CD14-positive monocyte (primary cell): ENCODE results near the gene KLF15. TPM values are rescaled to one million over a fixed set of nuclear protein-coding genes. Genes with fewer than 3 reads are reported as not detected.

ENCODE experiments used
- DNase-seq, 3 donors: peaks; one replicate each; pipeline ENCODE4 v3.0.0-alpha.2; 2011 to 2022
- H2AFZ ChIP-seq: 2 replicates; pipeline ENCODE4 v1.6.0; 2012; ENCODE audit warnings: mild to moderate bottlenecking, low read depth, low read length, inconsistent platforms; ENCODE audit not compliant: insufficient read depth, poor library complexity, severe bottlenecking
- H3K27ac ChIP-seq, 2 donors: 1 replicate in 1 of 2; 2 replicates in 1 of 2; pipeline ENCODE4 v1.5.1; 2012 to 2013; ENCODE audit warnings: low read length in 2 of 2, control low read depth in 1 of 2, inconsistent platforms in 1 of 2, low read depth in 1 of 2, mild to moderate bottlenecking in 1 of 2
- H3K27me3 ChIP-seq, 2 donors: one replicate each; pipeline versions ENCODE4 v1.6.0 to v1.6.1; 2011 to 2013; ENCODE audit warnings: low read length in 2 of 2; ENCODE audit not compliant: control insufficient read depth in 2 of 2, insufficient read depth in 2 of 2
- H3K36me3 ChIP-seq, 2 donors: replicated peaks in 1 of 2; 1 replicate in 1 of 2; 2 replicates in 1 of 2; pipeline versions ENCODE4 v1.5.1 to v1.6.1; 2012 to 2013; ENCODE audit warnings: low read length in 2 of 2, control low read depth in 1 of 2, inconsistent platforms in 1 of 2, mild to moderate bottlenecking in 1 of 2; ENCODE audit not compliant: insufficient read depth in 2 of 2, control insufficient read depth in 1 of 2
- H3K4me1 ChIP-seq, 2 donors: 1 replicate in 1 of 2; 2 replicates in 1 of 2; pipeline versions ENCODE4 v1.5.1 to v1.6.1; 2012 to 2013; ENCODE audit warnings: low read length in 2 of 2, control low read depth in 1 of 2, inconsistent platforms in 1 of 2, mild to moderate bottlenecking in 1 of 2, moderate library complexity in 1 of 2; ENCODE audit not compliant: insufficient read depth in 2 of 2, control insufficient read depth in 1 of 2
- H3K4me2 ChIP-seq: replicated peaks from 2 replicates; pipeline ENCODE3; 2012; ENCODE audit warnings: low read length, moderate library complexity, mild to moderate bottlenecking; ENCODE audit not compliant: poor library complexity, severe bottlenecking; ENCODE audit errors: extremely low read depth
- H3K4me3 ChIP-seq, 3 experiments: fragments of 200-600 bp in 1 of 3; sonication (generic) in 1 of 3; replicated peaks in 1 of 3; 1 replicate in 2 of 3; 2 replicates in 1 of 3; pipeline ENCODE4 v1.5.1; 2011 to 2013; ENCODE audit warnings: low read length in 3 of 3, mild to moderate bottlenecking in 3 of 3, control low read depth in 2 of 3, low read depth in 2 of 3, inconsistent platforms in 1 of 3, moderate library complexity in 1 of 3
- H3K79me2 ChIP-seq: 2 replicates; pipeline ENCODE4 v1.6.0; 2012; ENCODE audit warnings: mild to moderate bottlenecking, control low read depth, inconsistent platforms, low read length, moderate library complexity; ENCODE audit not compliant: insufficient read depth
- H3K9ac ChIP-seq: 2 replicates; pipeline ENCODE4 v1.6.0; 2017; ENCODE audit warnings: low read length, mild to moderate bottlenecking; ENCODE audit not compliant: insufficient read depth, poor library complexity, severe bottlenecking
- H3K9me3 ChIP-seq, 2 donors: replicated peaks in 1 of 2; 1 replicate in 1 of 2; 2 replicates in 1 of 2; pipeline versions ENCODE4 v1.5.1 to v1.6.1; 2012 to 2013; ENCODE audit warnings: low read length in 2 of 2, control low read depth in 1 of 2; ENCODE audit not compliant: control insufficient read depth in 1 of 2, insufficient read depth in 1 of 2
- H4K20me1 ChIP-seq: 2 replicates; pipeline ENCODE4 v1.6.0; 2012; ENCODE audit warnings: mild to moderate bottlenecking, low read length, control low read depth, moderate library complexity; ENCODE audit not compliant: insufficient read depth
- H3K27ac Mint-ChIP-seq, 7 donors: one replicate each; pipeline ENCODE4 v1.8.0; 2020; ENCODE audit warnings: mild to moderate bottlenecking in 7 of 7, mixed read lengths in 7 of 7, moderate library complexity in 6 of 7, inconsistent platforms in 2 of 7
- H3K27me3 Mint-ChIP-seq, 3 donors: one replicate each; pipeline ENCODE4 v1.8.0; 2021 to 2022; ENCODE audit warnings: low read depth in 3 of 3, mild to moderate bottlenecking in 3 of 3, mixed read lengths in 3 of 3, moderate library complexity in 3 of 3, inconsistent platforms in 1 of 3
- H3K36me3 Mint-ChIP-seq, 2 donors: one replicate each; pipeline ENCODE4 v1.8.0; 2020; ENCODE audit warnings: mixed read lengths in 2 of 2, inconsistent platforms in 1 of 2, mild to moderate bottlenecking in 1 of 2
- H3K4me1 Mint-ChIP-seq: one replicate; pipeline ENCODE4 v1.8.0; 2020; ENCODE audit warnings: mild to moderate bottlenecking, mixed read lengths
- H3K4me3 Mint-ChIP-seq, 2 donors: one replicate each; pipeline ENCODE4 v1.8.0; 2020; ENCODE audit warnings: mild to moderate bottlenecking in 2 of 2, mixed read lengths in 2 of 2, moderate library complexity in 1 of 2
- H3K9me3 Mint-ChIP-seq, 7 donors: one replicate each; pipeline ENCODE4 v1.8.0; 2020 to 2022; ENCODE audit warnings: mixed read lengths in 7 of 7, mild to moderate bottlenecking in 6 of 7, moderate library complexity in 6 of 7, inconsistent platforms in 2 of 7
- CTCF ChIP-seq: fragments of 200-600 bp; IDR thresholded peaks from one replicate; pipeline ENCODE4 v1.8.0; 2022; ENCODE audit warnings: antibody characterized with exemption, mild to moderate bottlenecking
- WGBS: methylation state at CpG from one replicate; pipeline ENCODE4 v1.1.5; 2013; ENCODE audit warnings: missing lambda C conversion rate; ENCODE audit not compliant: insufficient coverage; 5-methylcytosine and 5-hydroxymethylcytosine counted together
- intact Hi-C, 2 donors: fragments of 100-400 bp; cut with micrococcal nuclease; formaldehyde crosslinking; loops; one replicate each; pipeline versions ENCODE4 v1.15.0 to v1.15.1; 2023
- polyA plus RNA-seq, 3 donors: library from polyadenylated mRNA; depleted of rRNA in 1 of 3; unstranded in 2 of 3; stranded (reverse) in 1 of 3; fragments of 300-500 nt in 2 of 3; fragments of >200 nt in 1 of 3; fragmentation: Illumina TruSeq in 2 of 3; gene quantifications; 1 replicate in 2 of 3; 2 replicates in 1 of 3; pipeline ENCODE4 v1.2.3, GENCODE V29; 2012 to 2021

KLF15 gene
- polyA plus RNA-seq, 3 donors: not detected

DNA sequence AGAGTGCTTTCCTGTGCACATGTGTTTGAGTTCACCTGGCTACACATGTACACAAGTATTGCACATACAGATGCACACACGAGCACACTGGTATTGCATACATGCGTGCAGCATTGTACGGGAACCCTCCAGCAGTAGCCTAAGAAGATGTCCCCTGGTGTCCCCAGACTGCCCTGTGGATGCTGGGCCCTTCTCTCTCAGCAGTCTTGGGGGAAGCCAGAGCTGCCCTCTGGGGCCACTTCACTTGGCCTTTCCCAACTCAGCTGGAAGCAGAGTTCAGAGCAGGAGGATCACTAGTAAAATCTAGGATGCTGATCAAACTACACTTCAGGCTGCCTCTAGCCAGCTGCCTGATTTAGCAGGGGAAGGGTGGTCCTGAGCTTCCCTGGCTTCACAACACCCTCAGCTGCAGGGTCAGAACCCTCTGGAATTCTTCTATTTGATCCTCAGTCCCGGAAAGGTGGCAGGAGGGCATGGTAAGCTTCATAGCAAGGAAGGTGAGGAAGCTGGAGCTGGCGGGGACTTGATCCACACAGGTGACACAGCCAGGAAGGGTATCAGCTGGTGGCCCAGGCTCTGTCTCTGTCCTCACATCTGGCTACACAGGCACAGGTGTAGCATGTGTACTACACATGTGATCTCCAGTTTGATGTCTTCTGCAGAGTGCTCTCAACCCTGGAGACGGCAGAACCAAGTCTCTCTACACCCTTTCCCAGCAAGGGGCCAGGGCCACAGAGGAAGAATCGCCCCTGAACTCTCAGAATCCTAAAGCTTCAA lies 36.5 kb downstream of the KLF15 start:
- no peaks in the 10 kb centered on the region for H3K4me1 ChIP-seq
- Mint-ChIP-seq H3K27me3 (peaks cover 0 to 13% (median 6%) of the 10 kb centered on the region in 3 donors), H3K4me1 (no peaks in the 10 kb centered on the region), H3K27ac (no peak overlapping the region), H3K4me3 (no peak overlapping the region), H3K36me3 (no peaks in the 10 kb centered on the region), H3K9me3 (peaks cover 0 to 3% (median 3%) of the 10 kb centered on the region in 7 donors)
- no peaks in the 10 kb centered on the region for H3K27me3 ChIP-seq
- TF ChIP-seq CTCF: no peak
- H3K4me2 ChIP-seq: no peak overlapping the region
- DNase-seq: no peak
- H3K4me3 ChIP-seq: no peak overlapping the region
- H4K20me1 ChIP-seq: no peaks in the 10 kb centered on the region
- no peak overlapping the region for H2AFZ ChIP-seq
- H3K9me3 ChIP-seq: peaks cover 0 to 2% of the 10 kb centered on the region in 2 donors
- H3K36me3 ChIP-seq: no peaks in the 10 kb centered on the region
- intact Hi-C loops: no loop called here
- H3K9ac ChIP-seq: no peak overlapping the region
- H3K79me2 ChIP-seq: no peaks in the 10 kb centered on the region
- H3K27ac ChIP-seq: no peak overlapping the region
- WGBS: 86% methylated on average over 7 of the region's 7 CpGs

GRCh38 chr3:126319701-126320295 lies 37.4 kb downstream of the KLF15 start:
- no peak overlapping the region for H3K27ac ChIP-seq
- DNase-seq: no peak
- intact Hi-C loops: no loop called here
- no peaks in the 10 kb centered on the region for H3K4me1 ChIP-seq
- no peak overlapping the region for H2AFZ ChIP-seq
- H3K36me3 ChIP-seq: no peaks in the 10 kb centered on the region
- H3K36me3 Mint-ChIP-seq: no peaks in the 10 kb centered on the region
- WGBS: 75% methylated on average over 5 of the region's 6 CpGs
- no peaks in the 10 kb centered on the region for H4K20me1 ChIP-seq
- H3K27me3 Mint-ChIP-seq: peaks cover 0 to 13% (median 6%) of the 10 kb centered on the region in 3 donors
- H3K4me2 ChIP-seq: no peak overlapping the region
- H3K79me2 ChIP-seq: no peaks in the 10 kb centered on the region
- H3K27ac Mint-ChIP-seq: no peak overlapping the region
- no peak overlapping the region for H3K4me3 ChIP-seq
- H3K4me1 Mint-ChIP-seq: no peaks in the 10 kb centered on the region
- H3K9me3 Mint-ChIP-seq: peaks cover 0 to 3% (median 3%) of the 10 kb centered on the region in 7 donors
- TF ChIP-seq CTCF: no peak
- no peak overlapping the region for H3K9ac ChIP-seq
- peaks cover 0 to 2% of the 10 kb centered on the region in 2 donors for H3K9me3 ChIP-seq
- no peak overlapping the region for H3K4me3 Mint-ChIP-seq
- H3K27me3 ChIP-seq: no peaks in the 10 kb centered on the region
